Ectodermal cell (in vitro differentiated cells): Measurements from ENCODE around the gene SEPTIN8. TPM values are rescaled to one million over a fixed set of nuclear protein-coding genes. Genes with fewer than 3 reads are reported as not detected.

ENCODE experiments used
- H3K27ac ChIP-seq: 2 replicates; pipeline ENCODE4 v1.7.0; 2013; ENCODE audit warnings: mild to moderate bottlenecking, low read depth, low read length; ENCODE audit not compliant: insufficient read depth, poor library complexity, severe bottlenecking
- H3K27me3 ChIP-seq: 2 replicates; pipeline ENCODE4 v1.7.0; 2013; ENCODE audit warnings: mild to moderate bottlenecking, low read length; ENCODE audit not compliant: insufficient read depth, control insufficient read depth, poor library complexity, severe bottlenecking
- H3K36me3 ChIP-seq: one replicate; pipeline ENCODE4 v1.7.0; 2013; ENCODE audit warnings: low read length; ENCODE audit not compliant: control insufficient read depth, insufficient read depth
- H3K4me1 ChIP-seq: one replicate; pipeline ENCODE4 v1.7.0; 2013; ENCODE audit warnings: low read length; ENCODE audit not compliant: control insufficient read depth, insufficient read depth
- H3K4me3 ChIP-seq: 2 replicates; pipeline ENCODE4 v1.7.0; 2013; ENCODE audit warnings: low read depth, low read length, control low read depth; ENCODE audit not compliant: insufficient read depth
- H3K9me3 ChIP-seq: 2 replicates; pipeline ENCODE4 v1.7.0; 2013; ENCODE audit warnings: mild to moderate bottlenecking, low read length, moderate library complexity; ENCODE audit not compliant: control insufficient read depth
- WGBS, 2 experiments: methylation state at CpG; one replicate each; pipeline ENCODE4 v1.1.7; 2013; ENCODE audit warnings: missing lambda C conversion rate in 2 of 2; 5-methylcytosine and 5-hydroxymethylcytosine counted together
- polyA plus RNA-seq, 4 experiments: library from polyadenylated mRNA; stranded (reverse); fragments of 50-300 nt; gene quantifications; one replicate each; pipeline ENCODE4 v1.2.3, GENCODE V29; 2013

SEPTIN8 gene, protein sequence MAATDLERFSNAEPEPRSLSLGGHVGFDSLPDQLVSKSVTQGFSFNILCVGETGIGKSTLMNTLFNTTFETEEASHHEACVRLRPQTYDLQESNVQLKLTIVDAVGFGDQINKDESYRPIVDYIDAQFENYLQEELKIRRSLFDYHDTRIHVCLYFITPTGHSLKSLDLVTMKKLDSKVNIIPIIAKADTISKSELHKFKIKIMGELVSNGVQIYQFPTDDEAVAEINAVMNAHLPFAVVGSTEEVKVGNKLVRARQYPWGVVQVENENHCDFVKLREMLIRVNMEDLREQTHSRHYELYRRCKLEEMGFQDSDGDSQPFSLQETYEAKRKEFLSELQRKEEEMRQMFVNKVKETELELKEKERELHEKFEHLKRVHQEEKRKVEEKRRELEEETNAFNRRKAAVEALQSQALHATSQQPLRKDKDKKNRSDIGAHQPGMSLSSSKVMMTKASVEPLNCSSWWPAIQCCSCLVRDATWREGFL
- 51.4 TPM for polyA plus RNA-seq (2013, experiment 1 of 4)
- 49.4 TPM for polyA plus RNA-seq (2013, experiment 2 of 4)
- polyA plus RNA-seq (2013, experiment 3 of 4): 37.4 TPM
- 41.9 TPM for polyA plus RNA-seq (2013, experiment 4 of 4)

DNA sequence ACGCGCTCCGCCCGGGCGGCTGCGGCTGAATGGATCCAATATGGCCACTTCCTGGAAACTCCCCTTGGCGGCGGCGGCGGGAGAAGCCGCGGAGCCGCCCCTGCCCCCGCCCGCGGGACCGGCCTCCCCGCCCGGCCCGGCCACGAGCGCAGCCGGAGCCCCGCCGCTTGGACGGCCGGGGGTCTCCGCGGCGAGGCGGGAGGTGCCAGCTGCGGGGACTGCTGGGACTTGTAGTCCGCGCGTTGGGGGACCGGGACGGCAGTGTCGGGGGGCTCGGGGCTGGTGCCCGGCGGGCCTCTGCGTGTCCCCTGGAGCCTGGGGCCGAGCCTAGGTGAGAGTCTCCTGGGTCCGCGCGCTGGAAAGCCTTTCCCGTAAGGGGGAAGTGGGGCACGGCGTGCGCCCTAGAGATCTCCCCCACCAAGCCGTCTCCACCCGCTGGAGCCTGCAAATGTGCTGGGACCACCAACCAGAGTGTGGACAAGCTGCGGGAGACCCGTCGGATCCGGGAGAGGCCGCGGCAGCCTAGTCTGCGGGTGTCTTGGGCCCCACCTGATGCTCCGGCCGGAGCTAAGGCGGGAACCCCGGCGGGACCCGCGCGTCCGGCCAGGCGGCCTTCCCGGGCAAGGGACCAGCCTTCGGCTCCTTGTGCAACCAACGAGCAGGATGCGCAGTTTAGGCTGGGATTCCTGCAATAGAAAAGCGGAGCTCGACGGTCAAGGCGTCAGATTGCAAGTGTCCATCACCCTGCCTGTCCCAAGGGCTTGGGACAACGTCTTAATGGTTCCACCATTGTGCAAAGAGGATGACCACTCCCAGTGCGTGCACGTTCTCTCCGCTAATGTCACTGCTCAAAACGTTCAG, at the start of gene SEPTIN8:
TSS of gene SEPTIN8 (minus strand) at position 31 of the 861 bp plus-strand sequence. CDS start 102 bp downstream, outside the sequence.
- peak within 1 kb of the TSS; percentile 67 for H3K4me3 ChIP-seq
- 9 to 11% methylated on average over 82 of the region's 82 CpGs for WGBS, 2 experiments
- no peaks in the 10 kb centered on the region for H3K36me3 ChIP-seq
- peaks cover 12% of the 10 kb centered on the region for H3K4me1 ChIP-seq
- H3K27me3 ChIP-seq: peaks cover 42% of the 10 kb centered on the region
- no peaks in the 10 kb centered on the region for H3K9me3 ChIP-seq
- no peak within 1 kb of the TSS for H3K27ac ChIP-seq

DNA sequence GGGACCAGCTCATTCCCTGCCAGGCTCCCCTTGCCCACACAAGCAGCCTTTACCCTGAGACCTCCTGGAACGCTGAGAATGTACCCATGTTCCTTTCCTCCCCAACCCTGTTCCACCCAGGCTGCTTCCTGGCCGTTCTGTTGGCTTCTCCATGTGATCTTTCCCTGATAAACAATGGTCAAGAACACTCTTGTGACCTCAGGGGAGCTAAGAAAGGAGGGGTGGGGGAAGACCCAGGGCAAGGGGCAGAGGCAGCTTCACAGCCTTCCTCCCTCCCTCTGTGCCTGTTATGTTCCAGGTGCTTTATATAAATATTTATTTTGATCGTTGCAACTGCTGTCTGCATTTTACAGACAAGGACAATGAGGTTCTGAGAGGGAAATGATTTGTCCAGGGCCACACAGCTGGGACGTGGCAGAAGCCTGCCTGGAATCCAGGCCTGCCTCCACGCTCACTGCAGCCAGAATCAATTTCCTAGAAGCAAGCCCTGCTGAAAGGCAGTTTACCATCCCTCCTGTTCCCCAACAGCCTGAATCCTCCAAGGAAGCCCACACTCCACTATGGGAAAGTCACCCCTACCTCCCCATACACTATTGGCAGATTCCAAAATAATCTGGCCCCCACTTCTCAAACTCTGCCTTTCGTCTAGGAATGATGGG, 49.5 kb upstream of the SEPTIN8 start:
- Histone ChIP-seq H3K9me3 (no peaks in the 10 kb centered on the region), H3K27ac (no peak overlapping the region), H3K4me1 (no peaks in the 10 kb centered on the region), H3K4me3 (no peak overlapping the region), H3K27me3 (peaks cover 100% of the 10 kb centered on the region), H3K36me3 (no peaks in the 10 kb centered on the region)
- 68 to 76% methylated on average over 6 of the region's 6 CpGs for WGBS, 2 experiments

DNA sequence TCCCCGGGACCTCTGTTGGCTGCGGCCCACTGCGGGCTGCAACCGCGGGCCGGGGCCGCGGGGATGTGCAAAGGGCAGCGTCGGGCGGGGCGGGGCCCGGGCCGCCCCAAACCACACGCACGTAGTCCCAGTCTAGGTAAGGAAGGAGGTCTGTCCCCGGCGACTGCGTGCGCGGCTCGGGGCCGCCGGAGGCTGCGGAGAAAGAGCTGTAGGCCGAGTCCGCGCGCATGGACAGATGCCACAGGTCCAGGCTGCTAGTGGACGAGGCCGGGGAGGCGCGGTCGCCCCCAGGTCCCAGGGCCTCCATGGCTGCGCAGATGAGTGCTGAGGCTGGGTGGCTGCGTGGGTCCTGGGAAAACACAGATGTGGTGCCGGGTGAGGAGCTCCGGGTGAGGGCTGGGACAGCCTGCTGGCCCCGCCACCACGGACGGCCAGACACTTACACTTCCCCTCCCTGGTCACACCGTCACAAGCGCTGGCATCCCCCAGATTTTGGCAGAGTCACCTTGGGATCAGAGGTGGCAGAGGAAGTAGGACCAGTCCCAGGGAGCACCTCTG, 48.9 kb upstream of the SEPTIN8 start:
- Histone ChIP-seq H3K36me3 (no peaks in the 10 kb centered on the region), H3K9me3 (no peaks in the 10 kb centered on the region), H3K4me3 (peak overlapping the region; percentile 26), H3K27me3 (peaks cover 100% of the 10 kb centered on the region), H3K4me1 (no peaks in the 10 kb centered on the region), H3K27ac (no peak overlapping the region)
- 11 to 12% methylated on average over 43 of the region's 43 CpGs for WGBS, 2 experiments

DNA sequence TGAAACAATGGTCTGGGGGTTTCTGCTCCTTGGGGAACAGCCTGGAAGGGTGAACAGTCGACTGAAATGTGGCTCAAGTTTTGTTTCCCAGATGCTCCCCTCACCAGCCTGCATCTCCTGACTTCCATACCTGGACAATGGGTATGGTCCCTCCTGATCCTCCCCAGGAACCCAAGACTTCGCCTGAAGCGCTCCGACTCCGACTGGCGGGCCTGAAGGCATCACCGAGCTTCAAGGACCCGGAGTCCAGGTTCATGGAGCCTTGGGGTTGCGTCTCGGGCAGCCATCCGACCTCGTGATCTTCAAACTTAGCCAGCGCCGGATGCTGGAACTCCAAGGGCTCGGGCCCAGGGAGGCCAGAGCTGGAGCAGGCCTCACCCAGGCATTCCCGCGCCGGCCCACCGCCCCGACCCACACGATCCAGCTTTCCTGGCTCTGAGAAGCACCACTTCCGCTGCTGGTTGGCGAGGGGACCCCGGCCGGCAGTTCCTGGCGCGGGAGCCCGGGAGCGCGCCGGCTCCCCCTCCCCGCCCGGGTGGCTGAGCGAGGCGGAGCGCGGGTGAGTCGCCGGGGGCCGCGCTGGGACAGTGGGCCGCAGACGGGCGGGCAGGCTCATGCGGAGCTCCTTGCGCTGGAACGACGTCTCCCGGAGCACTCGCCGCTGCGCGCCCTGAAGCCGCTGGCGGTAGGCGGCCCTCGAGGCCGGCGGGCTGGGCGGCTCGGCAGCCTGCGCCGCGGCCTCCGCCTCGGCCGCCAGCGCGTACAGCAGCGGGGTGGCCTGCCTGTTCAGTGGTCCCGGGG, 48.2 kb upstream of the SEPTIN8 start:
- H3K4me3 ChIP-seq: peak overlapping the region; percentile 26
- no peaks in the 10 kb centered on the region for H3K9me3 ChIP-seq
- peaks cover 100% of the 10 kb centered on the region for H3K27me3 ChIP-seq
- no peaks in the 10 kb centered on the region for H3K36me3 ChIP-seq
- WGBS, 2 experiments: 18% methylated on average over 71 of the region's 71 CpGs
- H3K4me1 ChIP-seq: no peaks in the 10 kb centered on the region
- no peak overlapping the region for H3K27ac ChIP-seq

DNA sequence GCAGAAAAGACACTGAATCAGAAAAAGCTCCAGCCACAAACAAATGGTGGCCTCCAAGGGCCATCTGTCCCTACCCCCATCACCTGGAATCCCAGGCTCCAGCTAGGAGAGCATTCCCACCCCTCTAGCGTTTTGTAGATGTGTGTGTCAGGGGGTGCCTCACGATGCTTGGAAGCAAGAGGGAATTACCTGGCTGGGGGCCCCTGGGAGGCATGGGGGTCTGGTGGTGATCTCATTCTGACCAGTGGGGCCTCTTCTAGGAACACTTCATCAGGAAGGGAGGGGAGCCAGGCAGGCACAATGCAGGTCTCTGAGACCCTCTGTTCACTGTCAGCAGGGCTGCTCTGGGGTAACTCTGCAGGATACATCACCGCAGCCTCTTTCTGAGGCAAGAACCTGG, 47.4 kb upstream of the SEPTIN8 start:
- H3K36me3 ChIP-seq: no peaks in the 10 kb centered on the region
- no peaks in the 10 kb centered on the region for H3K9me3 ChIP-seq
- H3K27ac ChIP-seq: no peak overlapping the region
- 93% methylated on average over 3 of the region's 3 CpGs for WGBS, 2 experiments
- H3K27me3 ChIP-seq: peaks cover 92% of the 10 kb centered on the region
- no peak overlapping the region for H3K4me3 ChIP-seq
- no peaks in the 10 kb centered on the region for H3K4me1 ChIP-seq

DNA sequence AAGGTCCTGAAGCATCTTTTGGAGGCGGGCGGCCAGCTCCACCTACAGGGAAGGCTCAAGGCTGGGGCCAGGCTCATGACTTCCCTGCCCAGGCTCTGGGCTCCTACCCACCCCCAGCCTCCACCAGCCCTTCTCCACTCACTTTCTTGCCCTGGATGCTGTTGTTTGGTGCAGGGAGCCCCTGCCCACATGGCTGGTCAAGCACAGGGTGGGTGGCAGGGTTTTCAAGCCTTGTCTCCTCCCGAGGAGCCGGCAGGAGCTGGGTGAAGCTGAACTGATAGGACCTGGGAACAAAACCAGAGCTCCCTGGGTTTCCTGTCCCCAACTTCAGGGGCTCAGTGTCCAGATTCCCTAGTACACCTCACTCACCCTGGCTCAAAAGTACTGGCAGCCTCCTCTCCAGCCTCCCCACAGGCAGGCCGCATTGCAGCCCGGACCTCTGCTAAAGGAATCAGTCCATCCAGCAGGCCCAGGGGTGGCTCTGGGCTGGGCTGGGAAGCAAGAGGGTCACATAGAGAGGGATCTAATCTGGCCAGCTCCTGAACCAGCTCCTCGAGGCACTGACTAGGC, 46.5 kb upstream of the SEPTIN8 start:
- peak overlapping the region; percentile 28 for H3K4me3 ChIP-seq
- no peak overlapping the region for H3K27ac ChIP-seq

DNA sequence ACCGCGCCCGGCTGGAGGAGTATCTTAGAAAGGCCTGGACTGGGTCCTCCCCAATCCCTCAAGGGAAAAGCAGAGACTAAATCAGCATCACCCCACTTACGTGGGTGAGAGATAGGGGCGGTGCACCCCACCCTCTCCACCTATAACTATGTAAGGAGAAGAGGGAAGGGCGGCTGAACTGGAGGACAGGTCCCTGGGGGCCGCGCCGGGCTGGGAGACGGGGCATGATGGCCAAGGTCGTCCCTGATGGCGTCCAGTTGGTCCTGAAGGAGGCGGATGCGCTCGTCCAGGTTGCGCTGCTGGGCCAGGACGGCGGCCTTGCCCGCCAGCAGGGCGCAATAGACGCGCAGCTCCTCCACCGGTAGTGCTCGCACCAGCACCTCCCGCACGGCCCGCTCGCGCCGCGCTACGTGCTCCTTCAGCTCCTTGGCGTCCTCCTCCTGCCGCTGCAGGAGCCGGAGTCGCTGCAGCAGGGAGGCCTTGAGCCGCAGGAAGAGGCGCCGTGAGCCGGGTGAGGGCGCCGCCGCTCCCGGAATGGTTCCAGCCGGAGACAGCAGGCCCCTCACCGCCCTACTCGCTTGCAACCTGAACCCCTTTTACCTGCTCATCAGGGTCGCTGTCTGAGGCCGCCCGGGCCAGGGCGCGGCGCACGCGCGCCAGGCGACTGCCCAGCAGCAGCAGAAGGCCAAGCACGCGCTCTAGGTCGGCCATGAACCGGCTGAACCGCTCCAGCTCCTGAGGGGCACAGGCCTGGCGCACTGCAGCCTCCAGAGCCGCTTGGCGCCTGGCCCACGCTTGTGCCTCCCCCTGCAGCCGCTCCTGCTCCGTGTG, 45.8 kb upstream of the SEPTIN8 start:
- WGBS, 2 experiments: 16% methylated on average over 68 of the region's 68 CpGs
- Histone ChIP-seq H3K27ac (no peak overlapping the region), H3K27me3 (peaks cover 85% of the 10 kb centered on the region), H3K9me3 (no peaks in the 10 kb centered on the region), H3K4me3 (peak overlapping the region; percentile 28), H3K4me1 (no peaks in the 10 kb centered on the region), H3K36me3 (no peaks in the 10 kb centered on the region)

More for the DNA sequence above, 46.5 kb upstream of the SEPTIN8 start:
- H3K4me1 ChIP-seq: no peaks in the 10 kb centered on the region
- H3K27me3 ChIP-seq: peaks cover 89% of the 10 kb centered on the region
- 72 to 73% methylated on average over 7 of the region's 7 CpGs for WGBS, 2 experiments
- H3K36me3 ChIP-seq: no peaks in the 10 kb centered on the region
- no peaks in the 10 kb centered on the region for H3K9me3 ChIP-seq

DNA sequence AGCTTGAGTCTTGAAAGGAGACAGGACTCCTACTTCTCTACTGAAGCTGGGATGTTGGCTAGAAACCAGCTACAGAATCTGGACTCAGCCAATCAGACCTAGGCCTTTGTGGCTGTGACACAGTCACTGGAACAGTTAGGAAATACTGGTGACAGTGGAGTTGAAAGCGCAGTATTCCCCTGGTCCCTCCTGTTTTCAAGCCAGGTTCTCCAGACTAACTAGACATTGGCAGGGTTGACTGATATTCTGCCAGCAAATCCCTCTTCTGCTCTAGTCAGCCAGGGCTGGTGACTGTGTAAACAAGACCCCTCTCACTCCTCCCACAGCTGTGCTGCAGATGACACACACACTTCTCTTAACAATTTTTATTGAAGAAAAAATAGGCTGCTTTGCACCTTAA, 44.8 kb upstream of the SEPTIN8 start:
- Histone ChIP-seq H3K36me3 (no peaks in the 10 kb centered on the region), H3K4me1 (no peaks in the 10 kb centered on the region), H3K9me3 (no peaks in the 10 kb centered on the region), H3K4me3 (no peak overlapping the region), H3K27ac (no peak overlapping the region), H3K27me3 (peaks cover 85% of the 10 kb centered on the region)
- 91 to 92% methylated on average over 1 of the region's 1 CpG for WGBS, 2 experiments
